ENCODE data around the gene PARD3. TPM values are rescaled to one million over a fixed set of nuclear protein-coding genes. Genes with fewer than 3 reads are reported as not detected.

Gene PARD3
- total RNA-seq (ENCODE audit: unreplicated experiment), result 22.9 TPM
- long read RNA-seq, partial matches to known transcripts, result 3 of 5 reads
- long read RNA-seq, other reads (novel, unspliced or antisense), result 2 of 5 reads

DNA sequence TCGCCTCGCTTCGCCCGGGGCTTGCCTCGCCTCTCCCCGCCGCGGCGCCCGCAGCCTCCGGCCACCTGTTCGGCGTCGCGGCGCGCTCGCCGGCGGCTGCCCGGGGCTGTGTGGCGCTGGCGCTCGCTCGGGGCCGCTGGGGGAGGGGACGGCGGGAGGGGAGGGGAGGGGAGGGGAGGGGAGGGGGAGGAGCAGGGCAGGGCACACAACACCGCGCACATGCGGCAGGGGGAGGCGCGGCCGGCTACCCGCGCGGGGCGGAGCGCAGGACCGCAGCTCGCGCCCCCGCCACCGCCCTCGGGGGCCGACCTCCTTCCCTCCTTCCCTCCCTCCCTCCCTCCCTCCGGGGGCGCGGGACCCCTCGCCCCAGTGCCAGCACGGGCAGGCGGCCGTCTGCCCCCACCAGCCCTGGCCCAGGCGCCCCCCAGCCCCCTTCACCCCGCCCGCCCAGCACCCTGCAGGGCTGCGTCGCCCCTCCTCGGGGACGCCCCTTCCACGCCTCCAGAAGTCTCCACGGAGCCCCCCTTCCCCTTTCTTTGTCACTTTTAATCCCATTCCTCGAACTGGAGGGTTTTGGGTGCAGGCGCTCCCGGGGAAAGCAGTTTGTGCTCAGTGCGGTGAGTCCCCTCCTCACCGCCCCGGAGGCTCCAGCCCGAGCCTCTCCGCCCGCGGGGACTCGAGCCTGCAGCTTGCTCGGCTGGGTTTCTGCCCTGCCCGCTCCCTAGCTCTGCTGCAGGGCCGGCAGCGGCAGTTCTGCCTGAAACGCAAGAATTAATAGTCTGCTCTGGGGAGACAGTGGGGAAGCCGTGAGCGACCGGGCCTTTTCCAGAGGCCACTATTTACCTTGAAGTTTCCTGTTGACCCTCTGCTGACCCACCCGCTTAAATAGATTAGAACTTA, at the start of gene PARD3:
Gene PARD3, minus strand, starts transcription at position 112 of the 900 bp plus-strand sequence. CDS start 301 bp downstream, outside the sequence.
- Mint-ChIP-seq H3K4me1 (ENCODE audit: low read depth, unreplicated experiment) (peaks cover 29% of the 10 kb centered on the region), H3K4me3 (ENCODE audit: unreplicated experiment) (peak within 1 kb of the TSS; percentile 87), H3K9me3 (ENCODE audit: unreplicated experiment) (peaks cover 5% of the 10 kb centered on the region), H3K27me3 (ENCODE audit: unreplicated experiment) (peaks cover 6% of the 10 kb centered on the region), H3K36me3 (ENCODE audit: unreplicated experiment) (no peaks in the 10 kb centered on the region), H3K27ac (ENCODE audit: unreplicated experiment) (no peak within 1 kb of the TSS)
- peak; percentile 83 for DNase-seq
- TF ChIP-seq, protein P1, sequence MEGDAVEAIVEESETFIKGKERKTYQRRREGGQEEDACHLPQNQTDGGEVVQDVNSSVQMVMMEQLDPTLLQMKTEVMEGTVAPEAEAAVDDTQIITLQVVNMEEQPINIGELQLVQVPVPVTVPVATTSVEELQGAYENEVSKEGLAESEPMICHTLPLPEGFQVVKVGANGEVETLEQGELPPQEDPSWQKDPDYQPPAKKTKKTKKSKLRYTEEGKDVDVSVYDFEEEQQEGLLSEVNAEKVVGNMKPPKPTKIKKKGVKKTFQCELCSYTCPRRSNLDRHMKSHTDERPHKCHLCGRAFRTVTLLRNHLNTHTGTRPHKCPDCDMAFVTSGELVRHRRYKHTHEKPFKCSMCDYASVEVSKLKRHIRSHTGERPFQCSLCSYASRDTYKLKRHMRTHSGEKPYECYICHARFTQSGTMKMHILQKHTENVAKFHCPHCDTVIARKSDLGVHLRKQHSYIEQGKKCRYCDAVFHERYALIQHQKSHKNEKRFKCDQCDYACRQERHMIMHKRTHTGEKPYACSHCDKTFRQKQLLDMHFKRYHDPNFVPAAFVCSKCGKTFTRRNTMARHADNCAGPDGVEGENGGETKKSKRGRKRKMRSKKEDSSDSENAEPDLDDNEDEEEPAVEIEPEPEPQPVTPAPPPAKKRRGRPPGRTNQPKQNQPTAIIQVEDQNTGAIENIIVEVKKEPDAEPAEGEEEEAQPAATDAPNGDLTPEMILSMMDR (IDR thresholded peaks at IDR 0.05; ENCODE audit: partially characterized antibody, unreplicated experiment), result no peak

DNA sequence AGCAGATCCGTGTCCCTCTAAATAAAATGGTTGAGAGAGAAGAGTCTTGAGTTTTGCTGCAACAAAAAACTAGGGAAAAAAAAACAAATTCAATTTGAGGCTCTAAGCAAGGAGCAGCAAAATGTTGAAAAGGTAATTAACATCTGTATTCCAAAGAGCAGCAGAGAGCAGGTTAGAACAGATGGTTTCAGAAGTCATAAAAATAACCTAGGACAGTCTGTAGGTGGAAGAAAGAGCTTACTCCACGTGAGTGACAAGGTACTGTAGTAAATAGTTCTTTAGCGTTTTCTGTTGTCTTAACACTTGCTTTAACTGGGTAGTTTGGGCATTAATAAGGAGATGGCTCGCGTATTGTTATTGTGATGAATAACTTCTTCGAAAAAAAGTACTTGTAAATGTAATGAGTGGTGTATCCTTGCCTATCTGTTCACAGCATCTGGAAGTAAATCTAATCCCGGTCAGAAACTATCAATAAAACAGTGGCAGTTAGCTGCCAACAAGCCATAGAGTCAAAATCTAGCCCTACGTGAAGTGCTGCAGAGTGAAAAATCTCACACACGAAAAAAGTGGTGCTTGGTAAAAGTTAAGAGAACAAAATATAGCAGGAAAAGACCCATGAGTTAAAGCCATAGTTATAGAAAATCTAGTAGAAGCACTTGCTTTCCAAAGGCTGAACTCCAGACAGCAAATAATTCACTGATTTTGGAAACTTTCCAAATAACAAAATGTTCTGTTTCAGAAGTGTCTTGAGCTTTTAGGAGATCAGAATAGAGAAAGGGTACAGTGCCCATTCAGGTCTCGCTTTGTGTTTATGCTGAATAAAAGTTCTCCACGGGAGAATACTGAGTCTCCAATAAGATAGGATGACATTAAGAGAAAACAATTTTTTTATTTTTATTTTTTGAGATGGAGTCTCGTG, 49.3 kb upstream of the PARD3 start:
- Mint-ChIP-seq H3K27me3 (ENCODE audit: unreplicated experiment) (no peaks in the 10 kb centered on the region), H3K4me1 (ENCODE audit: low read depth, unreplicated experiment) (peaks cover 18% of the 10 kb centered on the region), H3K9me3 (ENCODE audit: unreplicated experiment) (peaks cover 2% of the 10 kb centered on the region), H3K4me3 (ENCODE audit: unreplicated experiment) (no peak overlapping the region), H3K36me3 (ENCODE audit: unreplicated experiment) (no peaks in the 10 kb centered on the region), H3K27ac (ENCODE audit: unreplicated experiment) (peak overlapping the region; percentile 20)
- no peak for DNase-seq
- TF ChIP-seq, protein P1 (IDR thresholded peaks at IDR 0.05; ENCODE audit: partially characterized antibody, unreplicated experiment), result no peak

DNA sequence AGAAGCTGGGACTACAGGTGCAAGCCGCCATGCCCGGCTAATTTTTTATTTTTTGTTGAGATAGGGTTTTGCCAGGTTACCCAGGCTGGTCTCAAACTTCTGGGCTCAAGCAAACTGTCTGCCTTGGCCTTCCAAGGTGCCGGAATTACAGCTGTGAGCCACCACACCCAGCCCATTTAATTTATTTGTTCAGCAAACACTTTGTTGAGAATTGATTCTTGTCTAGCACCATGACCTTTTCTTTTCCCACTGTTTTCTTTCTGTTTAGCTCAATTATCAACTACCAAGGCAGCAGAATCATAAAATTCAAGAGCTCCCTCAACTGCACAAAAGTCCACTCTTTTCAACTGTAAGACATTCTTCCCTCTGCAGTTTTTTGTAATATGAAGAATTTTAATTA, 47.8 kb upstream of the PARD3 start:
- Mint-ChIP-seq H3K4me1 (ENCODE audit: low read depth, unreplicated experiment) (peaks cover 18% of the 10 kb centered on the region), H3K27me3 (ENCODE audit: unreplicated experiment) (no peaks in the 10 kb centered on the region), H3K36me3 (ENCODE audit: unreplicated experiment) (no peaks in the 10 kb centered on the region), H3K4me3 (ENCODE audit: unreplicated experiment) (no peak overlapping the region), H3K9me3 (ENCODE audit: unreplicated experiment) (peaks cover 2% of the 10 kb centered on the region), H3K27ac (ENCODE audit: unreplicated experiment) (no peak overlapping the region)
- TF ChIP-seq, protein P1 (IDR thresholded peaks at IDR 0.05; ENCODE audit: partially characterized antibody, unreplicated experiment), result no peak
- no peak for DNase-seq

DNA sequence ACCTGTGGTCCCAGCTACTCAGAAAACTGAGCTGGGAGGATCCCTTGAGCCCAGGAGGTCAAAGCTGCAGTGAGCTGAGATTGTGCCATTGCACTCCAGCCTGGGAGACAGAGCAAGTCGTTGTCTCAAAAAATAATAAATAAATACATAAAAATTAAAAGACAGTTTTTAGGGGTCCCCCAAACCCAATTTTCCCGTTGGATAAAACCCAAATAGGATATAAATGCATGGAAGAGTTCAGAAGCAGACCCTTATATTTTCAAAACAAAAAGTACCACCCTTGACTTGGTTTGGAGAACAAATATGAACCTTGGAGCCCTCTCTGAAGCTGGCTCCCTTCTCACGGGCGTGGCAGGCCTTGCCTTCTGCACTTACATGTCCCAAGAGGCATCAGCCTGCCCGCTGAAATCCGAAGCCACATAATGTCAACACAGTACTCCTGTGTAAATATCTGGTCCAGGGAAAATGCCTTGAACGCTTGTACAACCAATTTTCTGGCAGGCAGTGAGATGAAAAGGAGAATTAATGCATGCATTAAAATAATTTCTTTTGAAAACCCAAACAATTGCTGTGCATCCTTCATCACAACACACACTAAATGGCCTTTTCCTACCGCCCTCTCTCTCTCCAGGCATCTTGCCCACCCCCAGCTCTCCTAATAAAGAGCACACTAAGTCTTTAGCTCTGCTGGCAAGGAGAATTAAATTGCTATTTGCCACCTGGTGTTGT, 46.4 kb upstream of the PARD3 start:
- Mint-ChIP-seq H3K27me3 (ENCODE audit: unreplicated experiment) (peaks cover 2% of the 10 kb centered on the region), H3K36me3 (ENCODE audit: unreplicated experiment) (no peaks in the 10 kb centered on the region), H3K4me3 (ENCODE audit: unreplicated experiment) (peak overlapping the region; percentile 30), H3K27ac (ENCODE audit: unreplicated experiment) (peak overlapping the region; percentile 68), H3K4me1 (ENCODE audit: low read depth, unreplicated experiment) (peaks cover 18% of the 10 kb centered on the region), H3K9me3 (ENCODE audit: unreplicated experiment) (peaks cover 2% of the 10 kb centered on the region)
- DNase-seq, result peak; percentile 69
- TF ChIP-seq, protein P1 (IDR thresholded peaks at IDR 0.05; ENCODE audit: partially characterized antibody, unreplicated experiment), result no peak
